ENCODE measurements around the gene ACIN1.

Gene ACIN1

DNA sequence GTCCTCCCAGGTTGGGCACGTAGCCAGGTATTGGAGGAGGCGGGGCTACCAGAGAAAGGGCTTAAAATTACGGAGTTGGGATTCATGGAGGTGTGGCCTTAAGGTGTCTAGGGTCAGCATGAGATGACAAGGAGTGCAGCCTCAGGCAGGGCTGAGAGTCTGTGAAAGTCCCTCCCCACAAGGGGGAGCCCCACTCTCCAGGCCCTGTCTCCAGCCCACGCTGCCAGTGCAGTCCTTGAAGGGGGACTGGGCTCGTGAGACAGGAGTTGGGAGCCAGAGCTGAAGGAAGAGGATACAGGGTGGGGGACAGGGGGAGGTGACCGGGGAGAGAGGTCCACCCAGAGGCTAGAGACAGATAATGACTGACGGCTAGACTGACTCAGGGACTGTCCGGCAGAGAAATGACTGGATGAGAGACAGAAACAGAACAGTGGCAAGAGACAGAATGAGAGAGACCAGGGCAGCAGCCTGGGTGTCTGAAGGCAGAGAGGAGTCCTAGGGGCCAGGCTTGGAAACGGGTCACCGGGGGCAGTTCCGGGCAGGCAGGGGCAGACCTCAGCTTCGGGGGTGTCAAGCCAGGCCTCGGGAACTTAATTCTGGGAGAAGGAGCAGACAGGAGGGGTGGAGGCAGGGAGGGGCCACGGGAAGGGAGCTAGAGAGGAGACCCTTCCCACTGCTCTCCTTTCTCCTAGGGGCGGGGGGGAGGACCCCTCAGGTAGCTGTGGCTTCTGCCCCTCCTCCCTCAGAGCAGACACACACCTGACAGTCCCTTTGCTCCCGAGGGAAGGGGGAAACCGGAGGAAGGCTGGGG, 38.6 kb downstream of the ACIN1 start:
- no peak for DNase-seq

GRCh38 chr14:23055621-23056144, 39.3 kb downstream of the ACIN1 start:
- no peak for DNase-seq

GRCh38 chr14:23055147-23055550, 39.8 kb downstream of the ACIN1 start:
- DNase-seq, result no peak

DNA sequence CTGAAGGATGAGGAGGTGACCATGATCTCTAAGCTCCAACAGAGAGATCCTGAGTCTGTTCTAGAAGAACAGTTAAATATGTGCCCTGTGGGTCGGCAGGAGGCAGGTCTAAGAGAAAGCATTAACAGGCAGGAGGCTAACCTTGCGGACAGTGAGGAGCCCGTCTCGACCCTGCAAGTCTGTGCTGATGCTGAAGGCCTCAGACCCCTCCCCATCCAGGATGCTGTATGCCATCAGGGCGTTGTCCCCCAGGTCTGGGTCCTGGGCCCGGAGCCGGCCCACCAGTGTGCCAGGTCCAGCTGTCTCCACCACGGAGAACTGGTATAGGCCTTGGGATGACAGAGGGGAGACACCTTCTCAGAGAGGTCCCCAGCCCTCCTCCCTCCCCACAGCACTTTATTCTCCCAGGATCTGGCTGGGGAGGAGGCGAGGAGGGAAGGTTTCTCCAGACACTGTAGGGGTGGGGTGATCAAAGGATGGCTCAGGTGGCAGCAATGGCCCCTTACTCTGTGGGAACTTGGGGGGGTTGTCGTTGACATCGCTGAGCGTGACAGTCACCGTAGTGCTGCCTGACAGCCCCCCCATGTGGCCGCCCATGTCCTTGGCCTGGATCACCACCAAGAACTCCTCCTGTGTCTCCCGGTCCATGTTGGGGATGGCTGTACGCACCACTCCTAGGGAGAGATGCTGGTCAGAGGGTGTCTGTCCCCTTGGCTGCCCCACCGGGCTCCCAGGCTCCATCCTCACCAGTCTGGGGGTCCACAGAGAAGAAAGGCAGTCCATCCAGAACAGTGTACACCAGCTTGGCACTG, 40.7 kb downstream of the ACIN1 start:
- DNase-seq, result no peak

DNA sequence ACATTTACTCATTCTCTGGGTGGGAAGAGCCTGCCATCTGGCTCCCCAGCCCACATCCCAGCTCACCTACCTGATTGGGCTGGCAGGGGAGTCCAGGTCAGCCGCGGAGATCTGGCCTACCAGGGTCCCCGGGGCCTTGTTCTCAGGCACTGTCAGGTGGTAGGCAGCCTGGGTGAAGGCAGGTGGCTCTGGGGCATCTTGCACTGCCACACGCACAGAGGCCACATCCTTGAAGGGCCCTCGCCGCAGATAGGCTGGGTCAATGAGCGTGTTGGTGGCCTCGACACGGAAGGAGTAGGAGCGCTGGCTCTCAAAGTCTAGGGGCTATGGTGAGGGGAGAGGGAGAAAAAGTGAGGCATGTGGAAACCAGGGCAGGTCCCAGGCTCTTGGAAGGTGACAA, 41.5 kb downstream of the ACIN1 start:
- no peak for DNase-seq

- DNase-seq, result no peak
These were observed 42.3 kb downstream of the ACIN1 start for GRCh38 chr14:23052671-23053070.

DNA sequence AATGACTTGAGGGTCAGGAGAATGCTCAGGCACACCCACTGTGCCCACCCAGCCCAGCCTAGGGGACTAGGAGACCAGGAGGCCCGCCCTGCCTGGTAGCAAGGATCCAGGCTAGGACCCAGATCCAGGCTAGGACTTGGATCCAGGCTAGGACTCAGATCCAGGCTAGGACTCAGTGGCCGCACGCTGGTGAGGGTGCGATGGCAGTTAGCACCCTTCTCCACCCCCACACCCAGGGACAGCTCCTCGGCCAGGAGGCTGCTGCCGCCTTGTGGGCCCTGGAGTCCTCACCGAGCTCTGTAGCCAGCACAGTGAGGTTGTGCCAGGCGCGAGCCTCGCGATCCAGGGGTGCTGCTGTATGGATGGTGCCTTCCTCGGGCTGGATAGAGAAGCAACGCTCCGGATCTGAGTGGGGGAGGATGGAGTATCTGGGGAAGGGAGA, 42.7 kb downstream of the ACIN1 start:
- no peak for DNase-seq

DNA sequence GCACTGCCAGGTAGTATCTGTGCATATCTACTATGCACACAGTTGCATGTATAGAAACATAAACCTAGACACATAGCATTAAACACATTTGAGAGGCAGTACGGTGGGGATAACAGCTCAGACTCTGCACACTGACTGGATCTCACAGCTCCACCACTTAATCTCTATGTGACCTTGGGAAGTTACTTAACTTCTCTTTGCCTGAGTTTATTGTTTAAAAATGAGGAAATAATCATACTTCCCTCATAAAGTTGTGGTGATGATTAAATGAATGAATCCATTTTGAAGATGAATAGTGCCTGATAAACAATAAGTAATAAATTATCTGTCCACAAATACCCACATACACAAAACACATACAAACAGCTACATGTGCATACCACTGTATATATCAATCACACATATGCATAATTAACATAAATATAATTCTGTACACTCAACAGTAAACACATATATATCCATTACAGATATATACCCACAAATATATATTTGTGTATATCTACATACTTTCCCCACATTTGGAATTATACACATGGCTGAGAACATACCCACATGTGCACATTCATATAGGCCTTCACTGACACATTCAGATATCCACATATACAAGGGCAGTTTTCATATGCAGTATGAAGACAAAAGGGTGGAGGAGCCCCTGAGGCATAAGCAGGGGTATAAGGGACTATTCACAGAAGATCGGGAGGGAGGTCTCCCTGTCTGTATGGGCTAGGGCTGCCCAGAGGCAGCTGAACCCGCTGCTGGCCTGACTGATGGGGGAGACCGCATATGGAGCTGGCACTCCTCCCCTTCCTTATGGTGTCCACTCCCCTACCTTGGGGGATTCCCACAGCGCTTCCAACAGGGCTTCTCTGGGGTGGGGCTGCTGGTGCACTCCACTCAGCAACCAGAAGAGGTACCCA, 43.5 kb downstream of the ACIN1 start:
- no peak for DNase-seq

GRCh38 chr14:23049011-23049410, 45.9 kb downstream of the ACIN1 start:
- no peak for DNase-seq

DNA sequence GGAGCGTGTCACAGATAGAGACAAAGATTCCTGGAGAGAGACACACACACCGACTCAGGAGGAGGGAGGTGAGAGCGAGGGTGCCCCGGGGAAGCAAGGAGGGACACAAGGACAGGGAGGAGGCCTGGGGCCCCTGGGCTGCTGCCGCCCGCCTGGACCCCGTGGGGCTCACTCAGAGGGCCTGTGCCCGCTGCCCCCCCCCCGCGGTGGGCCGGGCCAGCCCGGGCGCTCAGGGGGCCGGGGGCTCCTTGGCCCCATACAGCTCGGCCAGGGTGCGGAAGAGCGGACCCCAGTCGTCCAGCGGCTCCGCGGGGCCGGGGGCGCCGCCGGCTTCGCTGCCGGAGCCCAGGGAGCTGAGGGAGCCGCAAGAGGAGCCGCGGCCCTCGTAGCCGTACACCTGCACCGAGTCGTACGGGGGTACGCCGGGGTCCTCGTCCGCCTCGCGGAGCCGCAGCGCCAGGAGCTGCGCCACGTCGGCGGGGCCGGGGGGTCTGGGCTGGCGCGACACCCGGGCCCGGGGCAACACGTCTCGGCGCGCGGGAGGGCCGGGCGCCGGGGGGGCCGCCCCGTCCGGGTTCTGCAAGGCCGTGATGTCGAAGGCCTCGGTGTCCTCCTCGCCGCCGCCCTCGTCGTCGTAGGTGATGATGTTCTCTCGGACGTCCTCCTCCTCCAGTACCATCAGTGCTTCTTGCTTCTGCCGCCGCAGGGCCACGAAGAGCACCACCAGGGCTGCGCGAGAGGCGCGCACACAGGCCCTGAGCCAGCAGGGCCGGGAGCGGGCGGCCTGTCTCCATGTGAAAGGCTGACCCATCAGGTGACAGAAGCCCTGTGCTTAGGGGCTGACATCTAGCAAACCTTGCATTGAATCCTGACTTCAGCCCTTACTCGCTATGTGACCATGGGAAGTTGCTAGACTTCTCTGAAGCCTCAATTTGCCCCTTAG, 46.9 kb downstream of the ACIN1 start:
- no peak for DNase-seq

DNA sequence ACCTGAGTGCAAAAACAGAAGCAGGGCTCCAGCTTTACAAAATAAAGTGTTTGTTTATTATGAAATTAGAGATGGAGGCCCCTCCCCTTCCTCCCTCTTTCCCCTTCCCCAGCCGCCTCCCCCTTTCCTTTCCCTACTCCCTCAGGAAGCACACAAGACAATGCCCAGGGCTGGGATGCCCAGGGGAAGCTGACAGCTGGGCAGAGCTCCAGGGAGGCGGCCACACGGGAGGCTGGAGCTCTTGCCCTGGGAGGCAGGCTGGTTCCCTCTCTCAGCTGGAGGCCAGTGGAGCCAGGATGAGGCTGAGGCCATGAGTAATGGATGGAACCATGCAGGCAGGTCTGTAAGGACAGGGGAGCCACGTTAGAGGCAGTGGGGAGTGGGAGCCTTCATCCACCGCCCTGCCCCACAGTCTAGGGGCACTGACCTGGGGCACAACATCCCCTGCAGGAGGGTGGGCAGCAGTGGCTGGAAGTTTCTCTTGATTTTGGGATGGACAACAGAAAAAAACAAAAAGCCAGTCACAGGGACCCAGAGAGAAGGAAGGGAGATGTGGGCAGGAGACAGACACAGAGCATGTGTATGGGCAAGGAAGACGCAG, 47.8 kb downstream of the ACIN1 start:
- DNase-seq, result no peak

GRCh38 chr14:23045419-23046357, 49.2 kb downstream of the ACIN1 start:
- no peak for DNase-seq

DNA sequence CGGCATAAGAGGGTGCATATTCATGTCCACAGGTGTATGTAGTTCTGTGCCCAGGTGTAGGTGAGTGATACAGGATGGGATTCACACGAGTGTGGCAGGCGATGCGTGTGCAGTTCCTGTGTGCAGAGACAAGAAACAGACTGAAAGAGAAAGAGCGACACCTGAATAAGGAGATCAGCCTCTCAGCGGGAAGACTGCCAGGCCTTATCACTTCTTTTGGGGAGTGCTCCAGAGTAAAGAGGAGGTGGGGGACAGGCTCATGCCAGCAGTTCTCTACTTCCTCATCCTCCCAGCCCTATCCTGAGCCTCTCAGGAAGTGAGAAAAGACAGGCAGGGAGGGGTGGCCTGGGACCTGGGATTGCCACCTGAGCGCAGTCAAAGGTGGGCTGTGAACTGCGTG, 50.1 kb downstream of the ACIN1 start:
- DNase-seq, result no peak

GRCh38 chr14:23043754-23044153, 51.2 kb downstream of the ACIN1 start:
- DNase-seq, result no peak

- DNase-seq, result no peak
These were observed 51.8 kb downstream of the ACIN1 start for GRCh38 chr14:23043145-23043544.

DNA sequence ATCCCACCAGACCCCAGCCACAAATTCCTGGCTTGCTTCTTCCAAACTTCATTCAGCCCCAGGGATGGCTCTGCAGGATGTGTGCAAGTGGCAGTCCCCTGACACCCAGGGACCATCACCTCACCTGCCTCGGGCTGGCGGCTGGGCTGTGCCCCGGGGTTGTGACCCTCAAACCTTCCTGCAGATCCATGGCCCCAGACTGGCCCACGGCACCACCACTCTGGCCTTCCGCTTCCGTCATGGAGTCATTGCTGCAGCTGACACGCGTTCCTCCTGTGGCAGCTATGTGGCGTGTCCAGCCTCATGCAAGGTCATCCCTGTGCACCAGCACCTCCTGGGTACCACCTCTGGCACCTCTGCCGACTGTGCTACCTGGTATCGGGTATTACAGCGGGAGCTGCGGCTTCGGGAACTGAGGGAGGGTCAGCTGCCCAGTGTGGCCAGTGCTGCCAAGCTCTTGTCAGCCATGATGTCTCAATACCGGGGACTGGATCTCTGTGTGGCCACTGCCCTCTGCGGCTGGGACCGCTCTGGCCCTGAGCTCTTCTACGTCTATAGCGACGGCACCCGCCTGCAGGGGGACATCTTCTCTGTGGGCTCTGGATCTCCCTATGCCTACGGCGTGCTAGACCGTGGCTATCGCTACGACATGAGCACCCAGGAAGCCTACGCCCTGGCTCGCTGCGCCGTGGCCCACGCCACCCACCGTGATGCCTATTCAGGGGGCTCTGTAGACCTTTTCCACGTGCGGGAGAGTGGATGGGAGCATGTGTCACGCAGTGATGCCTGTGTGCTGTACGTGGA, 52.6 kb downstream of the ACIN1 start, which contains the start of gene PSMB11:
PSMB11 (plus strand) TSS at position 51 of the 804 bp plus-strand sequence; CDS start at position 65, 14 bp downstream.
- no peak for DNase-seq

DNA sequence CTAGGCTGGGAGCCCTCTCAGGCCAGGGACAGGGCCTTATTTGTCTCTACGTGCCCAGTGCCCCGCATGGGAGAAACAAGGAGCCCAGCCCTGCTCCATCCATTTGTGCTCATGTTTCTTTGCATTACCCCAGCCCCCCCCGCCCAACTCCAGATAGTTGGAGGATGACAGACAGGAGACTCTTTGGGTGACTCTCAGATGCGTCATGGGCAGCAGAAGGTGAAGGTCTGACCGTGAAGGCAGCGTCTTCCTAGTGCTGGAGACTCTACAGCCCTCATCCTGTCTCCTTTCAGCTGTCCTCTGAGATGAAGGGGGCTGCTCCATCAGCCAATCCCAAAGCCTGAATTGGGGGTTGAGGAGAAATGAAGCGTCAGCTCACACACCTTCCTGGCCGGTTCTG, 53.2 kb downstream of the ACIN1 start:
- DNase-seq, result no peak

GRCh38 chr14:23040100-23040499, 54.8 kb downstream of the ACIN1 start:
- no peak for DNase-seq

Data from midbrain (tissue), 1 donor.